Measurements from ENCODE around the gene GLIS2.

DNA sequence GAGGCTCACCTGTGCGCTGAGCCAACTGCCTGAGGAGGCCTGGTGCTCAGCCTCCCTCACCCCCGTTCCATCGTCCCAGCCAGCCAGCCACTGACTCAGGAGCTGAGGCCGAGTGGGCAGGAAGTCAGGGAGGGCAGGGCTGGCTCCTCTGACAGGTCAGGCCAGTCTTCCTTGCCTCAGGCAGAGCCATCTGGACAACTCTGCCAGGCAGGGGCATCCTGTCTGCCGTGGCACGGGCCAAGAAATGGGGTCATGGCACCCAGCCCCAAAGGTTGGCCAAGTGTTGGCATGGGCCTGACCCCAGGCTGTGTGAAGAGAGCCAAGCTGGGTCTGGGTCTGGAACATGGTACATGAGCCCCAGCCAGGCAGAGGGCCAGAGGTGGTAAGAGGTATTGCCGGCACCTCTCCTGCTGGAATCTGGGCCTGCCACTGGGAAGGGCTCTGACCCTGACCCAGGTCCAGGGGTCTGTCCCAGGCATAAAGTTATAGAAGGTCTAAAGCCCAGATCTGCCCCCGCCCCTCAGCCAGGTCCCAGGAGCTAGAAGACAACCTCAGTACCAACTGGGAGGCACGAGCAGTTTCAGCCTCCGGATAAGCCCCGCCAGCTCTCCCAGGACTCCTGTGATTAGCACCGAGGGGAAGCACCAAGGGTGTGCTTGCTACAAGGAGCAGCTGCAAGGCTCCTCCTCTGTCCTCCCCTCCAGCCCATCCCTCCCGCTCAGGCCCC lies 53.3 kb downstream of the GLIS2 start:
- TF ChIP-seq, protein P1, sequence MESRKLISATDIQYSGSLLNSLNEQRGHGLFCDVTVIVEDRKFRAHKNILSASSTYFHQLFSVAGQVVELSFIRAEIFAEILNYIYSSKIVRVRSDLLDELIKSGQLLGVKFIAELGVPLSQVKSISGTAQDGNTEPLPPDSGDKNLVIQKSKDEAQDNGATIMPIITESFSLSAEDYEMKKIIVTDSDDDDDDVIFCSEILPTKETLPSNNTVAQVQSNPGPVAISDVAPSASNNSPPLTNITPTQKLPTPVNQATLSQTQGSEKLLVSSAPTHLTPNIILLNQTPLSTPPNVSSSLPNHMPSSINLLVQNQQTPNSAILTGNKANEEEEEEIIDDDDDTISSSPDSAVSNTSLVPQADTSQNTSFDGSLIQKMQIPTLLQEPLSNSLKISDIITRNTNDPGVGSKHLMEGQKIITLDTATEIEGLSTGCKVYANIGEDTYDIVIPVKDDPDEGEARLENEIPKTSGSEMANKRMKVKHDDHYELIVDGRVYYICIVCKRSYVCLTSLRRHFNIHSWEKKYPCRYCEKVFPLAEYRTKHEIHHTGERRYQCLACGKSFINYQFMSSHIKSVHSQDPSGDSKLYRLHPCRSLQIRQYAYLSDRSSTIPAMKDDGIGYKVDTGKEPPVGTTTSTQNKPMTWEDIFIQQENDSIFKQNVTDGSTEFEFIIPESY (IDR thresholded peaks at IDR 0.05), result no peak
- TF ChIP-seq, protein P2, sequence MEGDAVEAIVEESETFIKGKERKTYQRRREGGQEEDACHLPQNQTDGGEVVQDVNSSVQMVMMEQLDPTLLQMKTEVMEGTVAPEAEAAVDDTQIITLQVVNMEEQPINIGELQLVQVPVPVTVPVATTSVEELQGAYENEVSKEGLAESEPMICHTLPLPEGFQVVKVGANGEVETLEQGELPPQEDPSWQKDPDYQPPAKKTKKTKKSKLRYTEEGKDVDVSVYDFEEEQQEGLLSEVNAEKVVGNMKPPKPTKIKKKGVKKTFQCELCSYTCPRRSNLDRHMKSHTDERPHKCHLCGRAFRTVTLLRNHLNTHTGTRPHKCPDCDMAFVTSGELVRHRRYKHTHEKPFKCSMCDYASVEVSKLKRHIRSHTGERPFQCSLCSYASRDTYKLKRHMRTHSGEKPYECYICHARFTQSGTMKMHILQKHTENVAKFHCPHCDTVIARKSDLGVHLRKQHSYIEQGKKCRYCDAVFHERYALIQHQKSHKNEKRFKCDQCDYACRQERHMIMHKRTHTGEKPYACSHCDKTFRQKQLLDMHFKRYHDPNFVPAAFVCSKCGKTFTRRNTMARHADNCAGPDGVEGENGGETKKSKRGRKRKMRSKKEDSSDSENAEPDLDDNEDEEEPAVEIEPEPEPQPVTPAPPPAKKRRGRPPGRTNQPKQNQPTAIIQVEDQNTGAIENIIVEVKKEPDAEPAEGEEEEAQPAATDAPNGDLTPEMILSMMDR (IDR thresholded peaks at IDR 0.05; ENCODE audit: low read depth, low read length, missing input control), result no peak
- no peak for TF ChIP-seq YY1 (IDR thresholded peaks at IDR 0.05)
- no peak for TF ChIP-seq GABPA (IDR thresholded peaks at IDR 0.05 in 1 of 2, conservative IDR thresholded peaks at IDR 0.05 in 1 of 2)

Measured in liver (tissue), 3 donors.